DOHH2 (cell line): ENCODE results near the gene TIGAR.

Experiments
- EZH2phosphoT487 ChIP-seq: fragments of 200-600 bp; sonication (generic); IDR thresholded peaks from 2 replicates; pipeline ENCODE4 v1.6.1; 2017; ENCODE audit warnings: borderline replicate concordance, mild to moderate bottlenecking, antibody characterized with exemption, low read length, moderate library complexity, mixed read lengths
- TF ChIP-seq, protein P1 (sequence below): fragments of 200-600 bp; sonication (generic); IDR thresholded peaks from one replicate; pipeline ENCODE4 v1.5.1; 2014; ENCODE audit warnings: antibody characterized with exemption, mild to moderate bottlenecking, low read depth, low read length; ENCODE audit not compliant: poor library complexity, severe bottlenecking

DNA sequence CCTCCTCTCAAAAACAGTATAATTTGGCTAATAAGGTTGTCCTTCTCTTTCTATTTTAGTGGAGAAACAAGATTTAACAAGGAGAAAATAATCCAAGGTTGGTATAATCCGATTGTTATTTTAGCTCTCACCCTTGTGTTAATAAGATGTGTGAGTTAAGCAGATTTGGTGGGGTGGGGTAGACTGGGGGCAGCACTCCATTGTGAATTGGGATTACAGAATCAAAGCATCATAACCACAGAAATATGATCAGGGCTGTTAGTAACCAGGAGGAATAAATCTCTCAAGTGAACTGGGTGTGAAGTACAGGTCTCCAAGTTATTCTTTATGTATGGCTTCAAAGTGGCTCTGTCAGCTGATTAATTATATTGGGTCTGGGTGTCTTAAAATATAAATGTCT, 10.2 kb downstream of the TIGAR start:
- TF ChIP-seq, protein P1, sequence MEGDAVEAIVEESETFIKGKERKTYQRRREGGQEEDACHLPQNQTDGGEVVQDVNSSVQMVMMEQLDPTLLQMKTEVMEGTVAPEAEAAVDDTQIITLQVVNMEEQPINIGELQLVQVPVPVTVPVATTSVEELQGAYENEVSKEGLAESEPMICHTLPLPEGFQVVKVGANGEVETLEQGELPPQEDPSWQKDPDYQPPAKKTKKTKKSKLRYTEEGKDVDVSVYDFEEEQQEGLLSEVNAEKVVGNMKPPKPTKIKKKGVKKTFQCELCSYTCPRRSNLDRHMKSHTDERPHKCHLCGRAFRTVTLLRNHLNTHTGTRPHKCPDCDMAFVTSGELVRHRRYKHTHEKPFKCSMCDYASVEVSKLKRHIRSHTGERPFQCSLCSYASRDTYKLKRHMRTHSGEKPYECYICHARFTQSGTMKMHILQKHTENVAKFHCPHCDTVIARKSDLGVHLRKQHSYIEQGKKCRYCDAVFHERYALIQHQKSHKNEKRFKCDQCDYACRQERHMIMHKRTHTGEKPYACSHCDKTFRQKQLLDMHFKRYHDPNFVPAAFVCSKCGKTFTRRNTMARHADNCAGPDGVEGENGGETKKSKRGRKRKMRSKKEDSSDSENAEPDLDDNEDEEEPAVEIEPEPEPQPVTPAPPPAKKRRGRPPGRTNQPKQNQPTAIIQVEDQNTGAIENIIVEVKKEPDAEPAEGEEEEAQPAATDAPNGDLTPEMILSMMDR: no peak
- TF ChIP-seq EZH2phosphoT487: no peak
